Muscle of leg (tissue), 11 donors: ENCODE data around the gene L3MBTL4. TPM values are rescaled to one million over a fixed set of nuclear protein-coding genes. Genes with fewer than 3 reads are reported as not detected.

Source experiments
- DNase-seq: peaks from one replicate; pipeline ENCODE4 v3.0.0; 2013
- H3K27ac ChIP-seq: one replicate; pipeline ENCODE4 v1.5.1; 2013; ENCODE audit warnings: mild to moderate bottlenecking, low read length, control low read depth
- H3K27me3 ChIP-seq: one replicate; pipeline ENCODE4 v1.6.1; 2013; ENCODE audit warnings: low read length; ENCODE audit not compliant: control insufficient read depth, insufficient read depth
- H3K36me3 ChIP-seq: one replicate; pipeline ENCODE4 v1.6.1; 2013; ENCODE audit warnings: low read length; ENCODE audit not compliant: control insufficient read depth, insufficient read depth
- H3K4me1 ChIP-seq: one replicate; pipeline ENCODE4 v1.6.1; 2013; ENCODE audit warnings: low read length; ENCODE audit not compliant: control insufficient read depth, insufficient read depth
- H3K4me3 ChIP-seq: one replicate; pipeline ENCODE4 v1.5.1; 2013; ENCODE audit warnings: low read length, control low read depth
- H3K9me3 ChIP-seq: replicated peaks from 2 replicates; pipeline ENCODE4 v1.6.1; 2013; ENCODE audit warnings: low read depth, low read length; ENCODE audit not compliant: control insufficient read depth
- WGBS: methylation state at CpG from one replicate; pipeline ENCODE4 v1.1.5; 2013; ENCODE audit warnings: missing lambda C conversion rate; ENCODE audit not compliant: insufficient coverage; 5-methylcytosine and 5-hydroxymethylcytosine counted together
- polyA plus RNA-seq, 8 donors: library from polyadenylated mRNA; unstranded; fragments of 120-200 nt; gene quantifications; one replicate each; pipeline versions ENCODE4 v1.2.1 to v1.2.3, GENCODE V29; 2013; ENCODE audit warnings: inconsistent platforms in 1 of 8, low replicate concordance in 1 of 8; ENCODE audit not compliant: insufficient read length in 8 of 8, insufficient read depth in 1 of 8
- total RNA-seq: library from RNA; stranded (reverse); fragments of 120-200 nt; gene quantifications from one replicate; pipeline ENCODE4 v1.2.4, GENCODE V29; 2013

L3MBTL4 gene
- total and polyA plus RNA-seq, 9 donors = 0.78 to 4.2 (median 1.4) TPM

DNA sequence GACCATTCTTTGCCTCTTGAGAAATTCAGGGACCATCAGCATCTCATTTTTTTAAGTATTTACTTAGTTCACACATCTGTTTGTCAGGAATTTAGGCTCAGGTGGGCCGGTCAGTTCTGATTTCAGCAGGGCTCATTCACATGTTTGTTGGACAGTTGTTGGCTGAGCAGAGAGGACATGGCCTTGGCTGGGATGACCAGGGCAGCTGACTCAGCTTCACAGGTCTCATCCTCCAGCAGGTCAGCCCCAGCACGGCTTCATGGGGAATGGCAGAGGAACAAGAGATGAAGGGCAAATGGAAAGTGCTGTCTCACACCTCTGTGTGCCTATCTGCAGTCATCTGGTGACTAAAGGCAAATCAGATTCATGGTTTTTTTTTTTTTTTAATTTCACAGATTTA lies 383.3 kb downstream of the L3MBTL4 start:
- no peaks in the 10 kb centered on the region for H3K4me1 ChIP-seq
- DNase-seq = no peak
- H3K36me3 ChIP-seq = no peaks in the 10 kb centered on the region
- no peak overlapping the region for H3K27ac ChIP-seq
- H3K4me3 ChIP-seq = no peak overlapping the region
- H3K27me3 ChIP-seq = no peaks in the 10 kb centered on the region
- WGBS = 68% methylated on average over 2 of the region's 2 CpGs
- peaks cover 5% of the 10 kb centered on the region for H3K9me3 ChIP-seq

DNA sequence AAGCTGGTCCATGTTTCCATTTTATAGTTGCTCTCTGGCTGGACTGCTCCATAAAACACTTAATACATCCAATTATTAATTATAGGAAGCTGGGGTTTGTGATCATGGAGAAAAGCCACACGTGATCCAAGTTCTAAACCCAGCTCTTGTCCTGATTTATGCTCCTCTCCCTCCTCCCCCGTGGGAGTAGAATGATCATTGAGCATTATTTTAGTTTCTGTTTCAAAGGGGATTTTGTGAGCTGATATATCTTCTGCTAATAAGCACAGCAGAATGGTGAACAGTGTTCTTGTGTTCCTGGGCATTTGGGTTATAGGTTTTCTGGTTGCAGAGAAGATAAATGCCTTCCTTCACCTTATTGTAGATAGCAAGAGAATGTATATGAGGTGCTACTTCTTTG lies 383.7 kb downstream of the L3MBTL4 start:
- Histone ChIP-seq H3K36me3 (no peaks in the 10 kb centered on the region), H3K9me3 (peaks cover 3% of the 10 kb centered on the region), H3K4me1 (no peaks in the 10 kb centered on the region), H3K27me3 (no peaks in the 10 kb centered on the region), H3K4me3 (no peak overlapping the region), H3K27ac (no peak overlapping the region)
- DNase-seq = no peak
- WGBS = no CpG with 5 or more reads among the region's 2 CpGs

DNA sequence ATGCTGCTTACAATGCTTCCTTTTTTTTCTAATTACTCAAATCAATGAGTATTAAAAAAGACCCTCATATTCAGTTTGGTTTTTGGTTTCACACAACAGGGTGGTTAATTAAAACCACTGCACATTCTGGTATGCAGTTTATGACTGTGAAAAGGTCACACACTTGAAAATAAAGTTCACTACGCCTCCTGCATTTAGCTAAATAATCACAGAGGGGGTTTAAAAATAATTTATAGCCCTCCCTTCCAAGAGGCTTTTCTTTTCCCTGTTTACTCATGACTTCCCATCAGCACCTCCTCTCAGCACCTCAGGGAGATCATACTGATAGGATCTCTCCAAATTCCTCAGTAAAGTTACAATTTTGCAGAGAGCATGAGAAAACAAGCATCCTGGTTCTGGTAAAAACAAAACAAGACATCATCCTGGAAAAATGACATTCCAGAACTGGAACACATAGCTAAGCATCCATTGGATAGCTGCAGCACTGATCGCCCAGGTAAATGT lies 389.9 kb downstream of the L3MBTL4 start:
- no peak overlapping the region for H3K27ac ChIP-seq
- no peak overlapping the region for H3K4me3 ChIP-seq
- no CpG with 5 or more reads among the region's 2 CpGs for WGBS
- DNase-seq = no peak
- no peaks in the 10 kb centered on the region for H3K4me1 ChIP-seq
- no peaks in the 10 kb centered on the region for H3K27me3 ChIP-seq
- no peaks in the 10 kb centered on the region for H3K9me3 ChIP-seq
- H3K36me3 ChIP-seq = no peaks in the 10 kb centered on the region

DNA sequence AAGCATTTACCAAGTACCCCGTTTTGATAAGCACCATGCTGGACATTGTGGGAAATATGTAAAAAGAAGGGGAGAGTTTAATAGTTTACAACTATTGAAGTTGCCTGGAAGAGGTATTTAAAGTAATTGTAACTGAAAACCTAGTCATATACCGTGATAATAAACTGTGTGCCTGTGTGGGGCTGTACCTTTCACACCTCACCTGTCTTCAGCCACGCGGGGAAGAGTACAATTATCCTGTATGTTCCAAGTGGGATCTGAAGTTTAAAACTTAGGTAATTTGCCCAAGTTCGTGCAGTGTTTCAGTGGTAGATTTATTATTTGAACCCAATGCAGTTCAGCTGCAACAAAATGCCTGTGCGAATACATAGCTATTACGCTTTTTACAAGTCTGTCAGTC lies 391.2 kb downstream of the L3MBTL4 start:
- no peak overlapping the region for H3K4me3 ChIP-seq
- H3K27me3 ChIP-seq = no peaks in the 10 kb centered on the region
- H3K27ac ChIP-seq = no peak overlapping the region
- 80% methylated on average over 4 of the region's 7 CpGs for WGBS
- no peaks in the 10 kb centered on the region for H3K36me3 ChIP-seq
- no peak for DNase-seq
- H3K9me3 ChIP-seq = no peaks in the 10 kb centered on the region
- no peaks in the 10 kb centered on the region for H3K4me1 ChIP-seq

DNA sequence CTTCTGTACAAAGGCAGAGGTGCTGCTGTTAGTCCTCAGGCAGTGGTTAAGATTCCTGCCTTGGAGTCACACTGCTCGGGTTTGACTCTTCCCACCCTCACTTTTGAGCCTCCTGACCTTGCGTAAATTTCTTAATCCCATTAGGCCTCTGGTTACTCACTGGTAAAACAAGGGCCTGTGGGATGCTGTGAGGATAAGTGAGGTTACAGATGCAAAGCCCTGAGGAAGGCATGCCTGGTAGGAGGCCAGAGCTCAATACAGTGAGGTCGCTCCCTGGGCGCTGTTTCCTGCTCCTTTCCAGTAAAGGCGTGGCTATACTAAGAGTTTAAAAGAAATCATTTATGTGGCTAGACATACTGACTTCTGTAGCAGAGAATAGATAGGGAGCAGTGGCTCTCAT lies 391.9 kb downstream of the L3MBTL4 start:
- H3K4me3 ChIP-seq = no peak overlapping the region
- no peaks in the 10 kb centered on the region for H3K27me3 ChIP-seq
- no peaks in the 10 kb centered on the region for H3K4me1 ChIP-seq
- DNase-seq = peak; percentile 16
- H3K36me3 ChIP-seq = no peaks in the 10 kb centered on the region
- no peaks in the 10 kb centered on the region for H3K9me3 ChIP-seq
- 15% methylated on average over 3 of the region's 5 CpGs for WGBS
- no peak overlapping the region for H3K27ac ChIP-seq

DNA sequence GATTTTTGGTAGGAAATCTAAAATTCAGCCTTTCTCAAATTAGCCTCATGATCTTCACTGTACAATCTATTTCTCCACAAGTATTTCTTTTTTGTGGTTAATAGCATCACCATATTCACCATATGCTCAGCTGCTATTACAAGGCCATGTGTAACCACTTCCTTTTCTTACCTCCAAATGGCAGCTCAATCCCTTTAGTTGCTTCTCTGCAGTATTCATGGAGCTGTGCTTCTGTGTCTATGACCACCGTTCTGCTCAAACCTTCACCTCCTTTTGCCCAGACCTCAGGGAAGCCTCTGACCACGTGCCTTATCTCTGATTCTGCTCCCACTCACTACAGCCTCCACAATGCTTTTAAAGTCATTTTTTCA lies 392.7 kb downstream of the L3MBTL4 start:
- Histone ChIP-seq H3K4me3 (no peak overlapping the region), H3K27ac (no peak overlapping the region), H3K27me3 (no peaks in the 10 kb centered on the region), H3K9me3 (no peaks in the 10 kb centered on the region), H3K36me3 (no peaks in the 10 kb centered on the region), H3K4me1 (no peaks in the 10 kb centered on the region)
- DNase-seq = no peak
- whole genome bisulfite sequencing = 33% methylated on average over 2 of the region's 2 CpGs

DNA sequence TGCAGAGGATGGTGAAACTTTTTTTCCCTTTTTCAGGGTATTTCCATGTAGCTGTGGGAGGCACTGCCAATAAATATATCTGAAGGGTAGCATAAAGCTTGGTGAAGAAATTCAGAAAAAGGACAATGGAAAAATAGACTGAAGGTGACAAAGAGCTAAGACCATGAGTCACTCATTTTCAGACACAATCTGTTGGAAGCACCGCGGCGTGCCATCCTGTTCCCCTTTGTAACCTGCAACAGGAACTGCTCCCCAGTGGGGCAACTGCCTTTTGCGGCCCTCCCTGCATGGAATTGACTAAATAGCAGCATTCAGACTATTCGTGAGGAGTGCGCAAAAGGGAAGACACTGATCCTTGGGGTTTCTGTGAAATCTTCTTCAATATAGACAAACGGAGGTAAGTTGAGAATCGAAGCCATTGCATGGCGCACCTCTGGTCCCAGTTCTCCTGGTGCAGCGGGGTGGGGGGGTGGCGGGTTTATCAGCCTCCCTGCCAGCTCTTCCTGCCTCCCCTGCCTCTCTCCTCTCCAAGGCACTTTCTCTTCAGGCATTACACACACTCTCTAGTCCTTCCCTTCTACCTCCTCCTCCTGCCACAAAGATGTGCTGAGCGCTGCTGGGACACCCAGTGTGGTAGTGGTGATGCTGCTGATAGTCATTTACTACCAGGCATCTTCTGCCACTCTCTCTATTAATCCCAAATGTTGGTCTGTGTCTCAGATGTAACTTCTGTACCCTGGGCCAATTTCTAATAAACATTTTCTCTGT lies 393.2 kb downstream of the L3MBTL4 start:
- no peak for DNase-seq
- H3K4me1 ChIP-seq = no peaks in the 10 kb centered on the region
- H3K4me3 ChIP-seq = no peak overlapping the region
- no peaks in the 10 kb centered on the region for H3K27me3 ChIP-seq
- no peaks in the 10 kb centered on the region for H3K36me3 ChIP-seq
- 95% methylated on average over 6 of the region's 12 CpGs for WGBS
- no peaks in the 10 kb centered on the region for H3K9me3 ChIP-seq
- H3K27ac ChIP-seq = no peak overlapping the region

DNA sequence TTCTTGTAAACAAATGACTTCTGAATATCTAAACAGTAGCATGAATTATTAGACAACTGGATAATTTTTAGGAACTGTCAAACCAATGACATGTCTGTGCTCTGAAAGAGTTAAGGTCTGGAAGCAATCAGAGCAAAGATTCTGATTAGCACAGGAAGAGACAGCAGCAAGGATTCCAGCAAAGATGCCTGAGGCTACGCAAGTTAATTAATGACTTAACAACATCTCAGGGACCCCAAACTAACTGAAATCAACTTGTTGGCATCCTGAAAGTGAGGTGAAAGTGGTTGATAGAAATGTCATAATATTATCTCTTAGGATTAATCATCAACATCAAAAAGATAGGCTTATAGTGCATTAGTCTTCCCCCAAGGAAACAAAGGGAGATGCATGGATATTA lies 396.0 kb downstream of the L3MBTL4 start:
- WGBS = no CpG with 5 or more reads among the region's 1 CpG
- no peaks in the 10 kb centered on the region for H3K36me3 ChIP-seq
- H3K4me1 ChIP-seq = no peaks in the 10 kb centered on the region
- no peak overlapping the region for H3K4me3 ChIP-seq
- no peak for DNase-seq
- H3K9me3 ChIP-seq = no peaks in the 10 kb centered on the region
- no peak overlapping the region for H3K27ac ChIP-seq
- H3K27me3 ChIP-seq = no peaks in the 10 kb centered on the region

DNA sequence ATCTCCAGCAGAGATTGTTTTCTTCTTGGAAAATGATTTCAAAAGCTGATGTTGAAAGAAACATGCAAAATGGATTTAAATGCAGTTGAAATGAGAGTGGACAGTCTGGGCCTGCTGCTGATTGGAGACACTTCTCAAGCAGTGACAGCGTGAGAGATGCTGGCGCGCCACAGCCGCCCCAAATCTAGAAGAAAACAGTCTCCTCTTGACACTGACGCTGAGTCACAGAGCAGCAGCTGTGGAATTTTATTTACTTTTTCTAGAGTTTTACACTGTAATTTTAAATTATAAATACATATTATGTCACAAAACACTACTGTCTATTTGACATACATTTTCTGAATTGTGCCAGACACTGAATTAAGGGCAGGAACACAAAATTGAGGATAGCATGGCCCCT lies 397.5 kb downstream of the L3MBTL4 start:
- Histone ChIP-seq H3K4me1 (no peaks in the 10 kb centered on the region), H3K27ac (no peak overlapping the region), H3K4me3 (no peak overlapping the region), H3K36me3 (no peaks in the 10 kb centered on the region), H3K27me3 (no peaks in the 10 kb centered on the region), H3K9me3 (no peaks in the 10 kb centered on the region)
- no CpG with 5 or more reads among the region's 5 CpGs for WGBS
- DNase-seq = no peak

DNA sequence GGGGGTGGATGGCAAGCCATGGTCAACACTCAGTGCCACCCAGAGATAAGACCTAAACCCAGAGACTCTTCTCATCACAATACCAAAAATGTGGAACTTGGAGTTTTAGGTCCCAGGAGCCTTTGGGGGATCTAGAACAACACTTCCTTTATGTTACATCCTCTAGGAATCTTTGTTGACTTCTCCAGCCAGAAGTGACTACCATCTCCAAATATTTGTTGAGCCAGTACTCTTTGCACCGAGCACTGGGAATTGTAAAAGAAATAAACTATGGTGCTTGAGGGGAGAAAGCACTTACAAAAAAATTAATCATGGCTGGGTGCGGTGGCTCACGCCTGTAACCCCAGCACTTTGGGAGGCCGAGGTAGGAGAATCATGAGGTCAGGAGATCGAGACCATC lies 399.3 kb downstream of the L3MBTL4 start:
- H3K36me3 ChIP-seq = no peaks in the 10 kb centered on the region

More for the DNA sequence above, 399.3 kb downstream of the L3MBTL4 start:
- WGBS = 96% methylated on average over 4 of the region's 5 CpGs
- Histone ChIP-seq H3K9me3 (no peaks in the 10 kb centered on the region), H3K4me3 (no peak overlapping the region), H3K4me1 (no peaks in the 10 kb centered on the region), H3K27ac (no peak overlapping the region), H3K27me3 (no peaks in the 10 kb centered on the region)
- no peak for DNase-seq
